ENCODE results near the gene GABBR1.

GABBR1 gene

DNA sequence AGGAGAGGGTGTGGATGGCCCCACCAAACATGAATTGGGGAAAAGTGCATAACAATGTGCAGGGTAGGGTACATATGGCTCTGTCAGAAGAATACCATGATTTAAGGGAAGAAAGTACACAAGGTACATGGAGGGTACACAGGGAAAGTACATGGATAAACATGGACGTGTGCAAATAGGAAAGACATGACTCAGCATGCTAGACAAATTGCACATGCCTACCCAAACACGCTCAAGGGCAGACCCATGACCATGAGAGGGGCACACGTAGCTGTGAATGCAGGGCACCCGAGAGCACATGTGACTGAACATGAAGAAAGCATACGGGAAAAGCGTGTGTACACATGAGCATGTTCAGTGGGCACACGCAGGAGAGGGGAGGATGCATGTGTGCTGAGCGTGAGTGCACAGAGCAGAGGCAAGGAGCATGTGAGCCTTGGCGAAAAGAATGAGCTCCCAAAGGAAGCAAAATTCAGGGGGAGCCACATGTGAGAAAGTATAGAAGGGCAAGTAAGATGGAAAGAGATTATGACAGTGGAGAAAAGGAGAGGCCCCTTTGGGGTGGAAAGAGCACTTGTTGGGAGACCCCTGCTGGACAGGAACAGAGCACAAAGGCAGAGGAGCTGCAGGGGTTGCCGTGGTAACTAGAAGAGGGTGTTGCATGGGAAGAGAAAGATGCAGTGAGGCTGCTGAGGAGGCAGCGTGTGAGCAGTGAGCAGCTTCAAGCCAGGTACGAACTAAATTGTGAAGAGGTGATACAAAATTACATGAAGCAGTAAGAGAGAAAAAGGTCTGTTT, 30.2 kb downstream of the GABBR1 start:
- H3K27ac ChIP-seq (ENCODE audit: extremely low read depth, low read depth, low read length) = no peak overlapping the region
- no peak overlapping the region for H3K4me3 ChIP-seq (ENCODE audit: low read depth, low read length)
- H3K36me3 ChIP-seq (ENCODE audit: control insufficient read depth in 2 of 2, insufficient read depth in 1 of 2, low read length in 2 of 2) = peaks cover 32 to 82% of the 10 kb centered on the region in 2 experiments; a peak in 2 of 3 replicates
- TF ChIP-seq, protein P1, sequence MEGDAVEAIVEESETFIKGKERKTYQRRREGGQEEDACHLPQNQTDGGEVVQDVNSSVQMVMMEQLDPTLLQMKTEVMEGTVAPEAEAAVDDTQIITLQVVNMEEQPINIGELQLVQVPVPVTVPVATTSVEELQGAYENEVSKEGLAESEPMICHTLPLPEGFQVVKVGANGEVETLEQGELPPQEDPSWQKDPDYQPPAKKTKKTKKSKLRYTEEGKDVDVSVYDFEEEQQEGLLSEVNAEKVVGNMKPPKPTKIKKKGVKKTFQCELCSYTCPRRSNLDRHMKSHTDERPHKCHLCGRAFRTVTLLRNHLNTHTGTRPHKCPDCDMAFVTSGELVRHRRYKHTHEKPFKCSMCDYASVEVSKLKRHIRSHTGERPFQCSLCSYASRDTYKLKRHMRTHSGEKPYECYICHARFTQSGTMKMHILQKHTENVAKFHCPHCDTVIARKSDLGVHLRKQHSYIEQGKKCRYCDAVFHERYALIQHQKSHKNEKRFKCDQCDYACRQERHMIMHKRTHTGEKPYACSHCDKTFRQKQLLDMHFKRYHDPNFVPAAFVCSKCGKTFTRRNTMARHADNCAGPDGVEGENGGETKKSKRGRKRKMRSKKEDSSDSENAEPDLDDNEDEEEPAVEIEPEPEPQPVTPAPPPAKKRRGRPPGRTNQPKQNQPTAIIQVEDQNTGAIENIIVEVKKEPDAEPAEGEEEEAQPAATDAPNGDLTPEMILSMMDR (tag by site-specific recombination; IDR thresholded peaks at IDR 0.05) = peak; percentile 72
- TF ChIP-seq ZBTB21 (tag by site-specific recombination; IDR thresholded peaks at IDR 0.05) (no peak), PRDM1 (tag by site-specific recombination; IDR thresholded peaks at IDR 0.05) (peak; percentile 45; the same call in 1 of the 2 replicates), ZNF654 (tag by site-specific recombination; IDR thresholded peaks at IDR 0.05; ENCODE audit: low read depth) (0 out of 2 replicates have a peak, but pooled peaks have one; percentile 6)
- H3K9me3 ChIP-seq (ENCODE audit: control insufficient read depth, insufficient read depth, low read depth, low read length) = no peaks in the 10 kb centered on the region
- POLR2A ChIA-PET = interaction anchor here (1.4 kb wide), 1 partner anchor 23 kb away, joined by 3 read pairs; no protein-coding TSS in a partner anchor
- no peaks in the 10 kb centered on the region for H3K4me1 ChIP-seq (ENCODE audit: control insufficient read depth, insufficient read depth, low read length)
- CTCF ChIA-PET = interaction anchor here (0.6 to 2.0 kb wide), 7 partner anchors 13 to 1579 kb away, joined by 3 to 9 read pairs (median 4); partner anchors contain the start of gene OR12D1

DNA sequence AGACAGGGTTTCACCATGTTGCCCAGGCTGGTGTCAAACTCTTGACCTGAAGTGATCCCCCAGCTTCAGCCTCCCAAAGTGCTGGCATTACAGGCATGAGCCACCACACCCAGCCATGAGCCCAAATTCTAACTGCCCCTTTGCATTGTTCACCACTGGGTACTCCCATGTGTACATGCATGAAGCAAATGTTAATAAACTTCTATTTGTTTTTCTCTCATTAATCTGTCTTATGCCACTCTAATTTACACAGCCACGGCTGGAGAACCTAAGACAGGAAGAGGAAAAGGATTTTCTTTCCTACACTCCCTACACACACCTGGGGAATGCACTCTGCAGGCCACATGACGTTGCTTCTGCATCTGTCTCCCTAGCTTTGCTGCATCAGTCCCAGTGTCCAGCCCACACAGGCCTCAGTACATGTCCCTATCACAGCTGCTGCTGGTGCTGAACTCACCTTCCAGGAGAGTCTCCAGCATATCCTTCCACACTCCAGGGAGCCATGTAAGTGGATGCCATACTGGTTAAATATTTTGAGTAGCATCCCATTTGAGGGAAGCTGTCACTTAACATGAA, 34.7 kb downstream of the GABBR1 start:
- POLR2A ChIA-PET = interaction anchor here (1.3 to 1.5 kb wide), 2 partner anchors 9 to 30 kb away, joined by 5 to 6 read pairs; no protein-coding TSS in a partner anchor
- H3K9me3 ChIP-seq (ENCODE audit: control insufficient read depth, insufficient read depth, low read depth, low read length) = no peaks in the 10 kb centered on the region
- H3K27ac ChIP-seq (ENCODE audit: extremely low read depth, low read depth, low read length) = no peak overlapping the region
- CTCF ChIA-PET = interaction anchor here (0.6 to 2.8 kb wide), 9 partner anchors 9 to 390 kb away, joined by 3 to 14 read pairs (median 3); partner anchors contain the start of gene OR12D1
- peaks cover 15 to 37% of the 10 kb centered on the region in 2 experiments; a peak in 2 of 3 replicates for H3K36me3 ChIP-seq (ENCODE audit: control insufficient read depth in 2 of 2, insufficient read depth in 1 of 2, low read length in 2 of 2)
- H3K4me3 ChIP-seq (ENCODE audit: low read depth, low read length) = no peak overlapping the region
- H3K4me1 ChIP-seq (ENCODE audit: control insufficient read depth, insufficient read depth, low read length) = peaks cover 9% of the 10 kb centered on the region
- TF ChIP-seq ZFP69B (tag by site-specific recombination; IDR thresholded peaks at IDR 0.05) = no peak
- no peak for TF ChIP-seq OVOL3 (tag by site-specific recombination; IDR thresholded peaks at IDR 0.05)
- TF ChIP-seq ZNF658 (tag by site-specific recombination; IDR thresholded peaks at IDR 0.05) = no peak
- TF ChIP-seq GLI4 (tag by site-specific recombination; IDR thresholded peaks at IDR 0.05) = no peak

DNA sequence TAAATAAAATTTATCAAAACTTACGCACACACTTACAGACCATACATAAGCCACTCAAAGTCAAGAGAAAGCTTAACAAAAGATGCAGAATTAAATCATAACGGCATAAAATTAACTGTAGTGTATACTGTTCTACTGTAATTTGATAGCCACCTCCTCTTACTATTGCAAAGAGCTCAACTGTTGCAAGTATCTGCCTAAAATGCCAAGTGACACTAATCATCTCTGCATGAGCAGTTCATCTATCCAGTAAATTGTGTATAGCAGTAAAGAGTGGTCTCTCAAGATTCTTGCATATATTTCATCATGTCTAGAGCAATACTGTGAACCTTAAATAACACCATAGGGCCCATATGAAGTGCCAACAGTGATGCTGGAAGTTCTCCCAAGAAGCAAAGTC, 35.8 kb downstream of the GABBR1 start:
- H3K27ac ChIP-seq (ENCODE audit: extremely low read depth, low read depth, low read length) = no peak overlapping the region
- H3K36me3 ChIP-seq (ENCODE audit: control insufficient read depth in 2 of 2, insufficient read depth in 1 of 2, low read length in 2 of 2) = peaks cover 9 to 26% of the 10 kb centered on the region in 2 experiments; a peak in 2 of 3 replicates
- no peaks in the 10 kb centered on the region for H3K9me3 ChIP-seq (ENCODE audit: control insufficient read depth, insufficient read depth, low read depth, low read length)
- peaks cover 13% of the 10 kb centered on the region for H3K4me1 ChIP-seq (ENCODE audit: control insufficient read depth, insufficient read depth, low read length)
- CTCF ChIA-PET = interaction anchor here (2.0 to 2.8 kb wide), 3 partner anchors 7 to 182 kb away, joined by 8 to 14 read pairs (median 10); partner anchors contain the start of gene OR12D1
- TF ChIP-seq, protein P2, sequence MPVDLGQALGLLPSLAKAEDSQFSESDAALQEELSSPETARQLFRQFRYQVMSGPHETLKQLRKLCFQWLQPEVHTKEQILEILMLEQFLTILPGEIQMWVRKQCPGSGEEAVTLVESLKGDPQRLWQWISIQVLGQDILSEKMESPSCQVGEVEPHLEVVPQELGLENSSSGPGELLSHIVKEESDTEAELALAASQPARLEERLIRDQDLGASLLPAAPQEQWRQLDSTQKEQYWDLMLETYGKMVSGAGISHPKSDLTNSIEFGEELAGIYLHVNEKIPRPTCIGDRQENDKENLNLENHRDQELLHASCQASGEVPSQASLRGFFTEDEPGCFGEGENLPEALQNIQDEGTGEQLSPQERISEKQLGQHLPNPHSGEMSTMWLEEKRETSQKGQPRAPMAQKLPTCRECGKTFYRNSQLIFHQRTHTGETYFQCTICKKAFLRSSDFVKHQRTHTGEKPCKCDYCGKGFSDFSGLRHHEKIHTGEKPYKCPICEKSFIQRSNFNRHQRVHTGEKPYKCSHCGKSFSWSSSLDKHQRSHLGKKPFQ (tag by site-specific recombination; IDR thresholded peaks at IDR 0.05) = no peak
- TF ChIP-seq, protein P3, sequence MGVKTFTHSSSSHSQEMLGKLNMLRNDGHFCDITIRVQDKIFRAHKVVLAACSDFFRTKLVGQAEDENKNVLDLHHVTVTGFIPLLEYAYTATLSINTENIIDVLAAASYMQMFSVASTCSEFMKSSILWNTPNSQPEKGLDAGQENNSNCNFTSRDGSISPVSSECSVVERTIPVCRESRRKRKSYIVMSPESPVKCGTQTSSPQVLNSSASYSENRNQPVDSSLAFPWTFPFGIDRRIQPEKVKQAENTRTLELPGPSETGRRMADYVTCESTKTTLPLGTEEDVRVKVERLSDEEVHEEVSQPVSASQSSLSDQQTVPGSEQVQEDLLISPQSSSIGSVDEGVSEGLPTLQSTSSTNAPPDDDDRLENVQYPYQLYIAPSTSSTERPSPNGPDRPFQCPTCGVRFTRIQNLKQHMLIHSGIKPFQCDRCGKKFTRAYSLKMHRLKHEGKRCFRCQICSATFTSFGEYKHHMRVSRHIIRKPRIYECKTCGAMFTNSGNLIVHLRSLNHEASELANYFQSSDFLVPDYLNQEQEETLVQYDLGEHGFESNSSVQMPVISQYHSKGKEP (tag by site-specific recombination; IDR thresholded peaks at IDR 0.05) = peak; percentile 71
- peak; percentile 69; the same call in 1 of the 2 replicates for TF ChIP-seq SCRT2 (tag by site-specific recombination; IDR thresholded peaks at IDR 0.05)
- no peak overlapping the region for H3K4me3 ChIP-seq (ENCODE audit: low read depth, low read length)
- POLR2A ChIA-PET = interaction anchor here (0.7 to 1.3 kb wide), 4 partner anchors 31 to 818 kb away, joined by 4 to 6 read pairs (median 4); no protein-coding TSS in a partner anchor

Data from HEK293 (cell line).